Measurements from ENCODE around the gene GNB1.
"Not testable (repeated sequence)": the region's sequence is repeated elsewhere in the genome, so short reads cannot be mapped to it uniquely, and the experiment has no call there.

Gene GNB1

DNA sequence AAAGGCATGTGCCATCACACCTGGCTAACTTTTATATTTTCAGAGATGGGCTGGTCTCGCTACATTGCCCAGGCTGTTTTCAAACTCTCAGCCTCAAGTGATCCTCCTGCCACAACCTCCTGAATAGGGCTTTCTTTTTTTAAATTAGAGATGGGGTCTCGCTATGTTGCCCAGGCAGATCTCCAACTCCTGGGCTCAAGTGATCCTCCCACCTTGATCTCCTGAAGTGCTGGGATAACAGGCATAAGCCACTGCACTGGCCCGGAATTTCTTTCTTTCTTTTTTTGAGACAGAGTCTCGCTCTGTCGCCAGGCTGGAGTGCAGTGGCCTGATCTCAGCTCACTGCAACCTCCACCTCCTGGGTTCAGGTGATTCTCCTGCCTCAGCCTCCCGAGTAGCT is 34.7 kb downstream of the GNB1 start:
- DNase-seq, result not testable (repeated sequence)

DNA sequence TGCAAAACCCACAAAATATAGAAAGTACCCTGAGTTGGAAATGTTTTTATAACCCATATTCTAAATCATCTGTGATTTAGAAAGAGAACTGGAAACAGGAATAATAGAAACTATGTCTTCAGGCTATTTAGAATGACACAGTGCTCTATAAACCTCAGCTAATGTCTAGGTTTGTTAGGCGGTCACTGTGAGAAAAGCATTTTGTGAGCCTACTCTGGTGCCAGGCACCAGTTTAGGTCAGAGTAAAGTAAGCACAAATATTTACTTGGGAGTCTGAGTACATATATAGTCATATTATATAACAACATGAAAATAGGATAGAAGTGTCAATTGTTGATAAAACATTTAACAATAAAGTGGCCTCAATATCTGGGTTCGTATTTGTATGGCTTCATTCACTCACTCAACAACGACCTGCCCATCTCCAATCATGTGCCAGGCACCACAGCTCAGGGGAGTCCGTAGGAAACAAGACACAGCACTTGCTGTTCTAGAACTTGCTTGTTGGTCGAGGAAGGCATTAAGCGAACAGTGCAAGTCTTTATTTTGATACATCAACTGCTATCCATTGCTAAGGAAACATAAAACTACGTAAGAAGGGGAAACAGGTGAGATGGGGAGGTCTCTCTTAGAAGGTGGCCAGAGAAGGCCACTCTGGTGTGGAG is 37.2 kb downstream of the GNB1 start:
- DNase-seq, result no peak

DNA sequence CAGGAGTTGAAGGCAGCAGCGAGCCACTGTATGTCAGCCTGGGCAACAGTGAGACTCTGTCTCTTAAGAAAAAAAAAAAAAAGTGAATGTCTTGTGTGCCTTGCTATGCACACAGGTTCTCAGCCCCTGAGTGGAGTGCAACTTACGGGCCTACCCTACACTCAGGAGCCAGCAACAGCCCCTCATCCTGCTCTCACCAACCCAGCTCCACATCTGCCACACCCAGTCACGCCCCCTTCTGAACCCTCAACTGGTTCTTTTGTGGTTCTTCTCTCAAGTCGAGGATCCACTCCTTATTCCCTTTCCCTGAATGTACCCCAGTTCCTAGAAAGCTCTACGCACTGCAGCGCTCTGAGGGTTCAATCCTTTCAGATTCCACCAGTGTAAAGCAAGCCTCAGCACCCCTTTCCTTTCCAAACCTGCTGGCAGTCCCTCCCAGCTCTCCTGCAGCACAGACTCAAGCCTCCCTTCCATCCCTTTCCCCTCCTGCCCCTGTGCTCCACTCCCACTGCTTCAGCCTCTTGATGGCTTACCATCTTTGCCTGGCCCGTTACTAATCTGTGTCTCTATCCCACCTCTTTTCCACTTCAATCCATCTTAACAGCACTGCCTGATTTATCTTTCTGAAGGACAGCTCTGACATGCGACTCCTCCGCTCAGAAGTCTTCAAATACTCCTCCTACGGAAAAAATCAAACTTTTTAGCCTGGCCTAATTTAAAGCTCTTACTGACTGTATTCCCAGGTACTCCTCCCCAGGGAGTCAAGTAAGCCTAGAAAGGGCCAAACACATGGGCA is 38.1 kb downstream of the GNB1 start:
- DNase-seq, result no peak

DNA sequence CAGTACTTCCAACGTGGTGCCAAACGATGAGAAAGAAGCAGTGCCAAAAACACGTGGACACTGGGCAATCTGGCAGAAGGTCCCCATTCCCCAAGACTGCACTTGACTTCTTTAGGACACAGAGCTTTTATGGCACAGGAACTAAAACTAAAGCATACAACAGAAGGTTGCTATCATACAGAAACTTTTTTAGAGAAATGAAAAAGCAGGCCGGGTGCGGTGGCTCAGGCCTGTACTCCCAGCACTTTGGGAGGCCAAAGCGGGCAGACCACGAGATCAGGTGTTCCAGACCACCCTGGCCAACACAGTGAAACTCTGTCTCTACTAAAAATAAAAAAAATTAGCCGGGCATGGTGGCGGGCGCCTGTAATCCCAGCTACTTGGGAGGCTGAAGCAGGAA is 43.0 kb downstream of the GNB1 start:
- DNase-seq, result no peak

DNA sequence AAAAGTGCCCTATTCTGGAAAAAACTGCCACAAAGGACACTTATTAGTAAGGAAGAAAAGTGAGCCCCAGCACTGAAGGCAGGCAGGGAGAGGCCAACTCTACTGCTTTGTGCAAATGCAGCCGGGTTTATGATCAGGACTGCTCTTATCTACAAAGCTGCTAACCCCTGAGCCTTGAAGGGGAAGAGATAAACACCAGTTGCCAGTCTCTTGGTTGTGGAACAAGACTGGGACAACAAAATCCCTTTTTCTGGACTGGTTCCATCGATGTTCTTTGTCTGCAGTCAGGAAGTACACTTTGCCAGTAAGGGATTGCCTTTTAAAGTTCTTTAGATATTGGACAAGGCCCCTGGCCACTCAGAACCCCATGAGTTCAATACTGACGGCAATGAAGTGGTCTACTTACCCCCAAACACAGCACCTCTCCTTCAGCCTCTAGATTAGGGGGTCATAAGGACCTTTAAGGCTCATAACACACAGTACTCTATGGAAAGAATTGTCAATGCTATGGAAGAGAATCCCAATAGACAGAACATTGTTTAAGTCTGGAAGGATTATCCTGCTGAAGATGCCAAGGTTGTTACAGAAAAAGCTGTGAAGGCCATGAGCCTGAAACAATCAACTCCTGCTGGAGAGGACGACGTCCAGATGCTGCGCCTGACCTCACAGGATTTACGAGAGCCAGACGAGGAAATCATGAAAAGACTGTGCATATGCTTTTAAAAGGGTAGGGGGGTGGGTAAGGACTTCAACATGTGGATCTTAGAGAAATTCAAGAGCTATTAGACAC is 43.6 kb downstream of the GNB1 start:
- no peak for DNase-seq

GRCh38 chr1:1846386-1846918 is 44.4 kb downstream of the GNB1 start:
- no peak for DNase-seq

DNA sequence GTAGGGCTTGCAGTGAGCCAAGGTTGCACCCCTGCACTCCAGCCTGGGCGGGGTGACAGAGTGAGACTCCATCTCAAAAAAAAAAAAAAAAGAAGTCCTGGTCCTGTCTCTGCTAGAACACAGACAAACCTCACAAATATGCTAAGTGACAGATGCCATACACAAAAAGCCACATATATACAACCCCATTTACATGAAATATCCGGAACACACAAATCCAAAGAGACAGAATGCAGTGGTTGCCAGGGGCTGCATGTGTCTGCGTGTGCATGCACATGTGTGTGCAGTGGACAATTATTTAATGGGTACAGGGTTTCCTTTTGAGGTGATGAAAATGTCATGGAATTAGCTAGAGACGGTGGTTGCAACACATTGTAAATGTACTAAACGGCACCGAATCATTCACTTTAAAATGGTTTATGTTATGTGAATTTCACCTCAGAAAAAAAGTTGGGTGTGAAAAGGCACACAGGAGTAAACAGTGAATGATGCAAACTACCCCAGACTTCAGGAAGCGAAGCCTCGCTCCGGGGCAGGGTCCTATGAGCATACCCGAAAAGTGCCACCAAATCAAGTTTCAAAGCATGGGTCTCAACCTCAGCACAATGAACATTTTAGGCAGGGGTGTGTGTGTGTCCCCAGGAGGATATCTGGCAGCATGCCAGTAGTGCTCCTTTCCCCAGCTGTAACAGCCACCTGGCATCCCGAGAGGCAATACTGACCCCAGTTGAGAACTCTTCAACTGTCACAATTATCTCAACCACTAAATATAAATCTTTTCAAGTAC is 48.3 kb downstream of the GNB1 start:
- DNase-seq, result peak; percentile 78

DNA sequence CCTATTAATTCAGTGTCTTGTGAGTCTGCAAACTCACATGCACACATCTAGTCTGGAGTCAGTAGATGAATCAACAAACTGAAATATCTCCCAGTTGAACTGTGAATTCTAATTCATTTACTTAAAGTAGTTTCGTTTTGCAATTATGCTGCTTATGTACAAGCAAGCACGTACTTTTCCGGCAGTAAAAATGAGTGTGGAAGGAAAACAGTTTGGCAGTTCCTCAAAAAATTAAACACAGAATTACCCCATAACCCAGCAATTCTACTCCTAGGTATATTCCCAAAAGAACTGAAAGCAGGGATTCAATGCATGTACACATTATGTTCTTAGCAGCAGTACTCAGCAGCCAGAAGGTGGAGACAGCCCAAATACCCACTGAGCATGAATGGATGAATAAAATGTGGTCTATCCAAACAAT is 49.3 kb downstream of the GNB1 start:
- DNase-seq, result no peak

GRCh38 chr1:1839311-1839965 is 51.4 kb downstream of the GNB1 start:
- no peak for DNase-seq

- DNase-seq, result no peak
Measured at GRCh38 chr1:1836119-1836518, 54.8 kb downstream of the GNB1 start.

DNA sequence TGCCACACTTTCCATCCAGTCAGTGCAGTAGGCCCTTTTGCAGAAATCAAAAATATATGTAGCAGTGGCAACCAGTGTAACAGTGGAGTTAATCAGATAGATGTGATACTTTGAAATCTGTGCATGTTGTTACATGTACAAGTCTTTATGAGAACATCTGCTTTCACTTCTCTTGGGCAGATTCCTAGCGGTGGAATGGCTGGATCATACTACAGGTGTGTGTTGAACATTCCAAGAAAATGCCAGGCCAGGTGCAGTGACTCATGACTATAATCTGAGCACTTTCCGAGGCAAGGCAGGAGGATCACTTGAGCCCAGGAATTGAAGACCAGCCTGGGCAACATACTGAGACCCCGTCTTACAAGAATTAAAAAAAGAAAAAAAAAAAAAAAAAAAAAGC is 55.3 kb downstream of the GNB1 start:
- no peak for DNase-seq

GRCh38 chr1:1833916-1834325 is 57.0 kb downstream of the GNB1 start:
- DNase-seq, result no peak

GRCh38 chr1:1833456-1833855 is 57.4 kb downstream of the GNB1 start:
- no peak for DNase-seq

- no peak for DNase-seq
Measured at GRCh38 chr1:1832820-1833219, 58.1 kb downstream of the GNB1 start.

DNA sequence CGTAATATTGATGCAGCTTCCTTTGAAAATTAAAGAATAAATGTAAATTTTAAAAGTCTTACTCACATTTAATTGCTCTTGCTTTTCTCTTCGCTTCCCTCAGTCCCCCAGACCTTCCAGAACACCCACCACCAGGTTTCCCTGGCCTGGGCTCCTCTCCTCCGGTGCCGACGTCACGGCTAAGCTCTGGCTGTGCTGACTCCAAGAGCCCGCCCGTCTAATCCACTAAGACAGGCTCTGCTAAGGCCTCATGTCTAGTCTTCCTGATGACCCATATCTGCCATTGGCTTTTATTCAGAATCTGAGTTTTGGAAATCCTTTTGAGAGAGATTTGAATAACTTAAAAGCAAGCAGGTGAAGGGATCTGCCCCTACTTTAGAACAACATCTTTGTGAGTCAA is 58.7 kb downstream of the GNB1 start:
- no peak for DNase-seq

DNA sequence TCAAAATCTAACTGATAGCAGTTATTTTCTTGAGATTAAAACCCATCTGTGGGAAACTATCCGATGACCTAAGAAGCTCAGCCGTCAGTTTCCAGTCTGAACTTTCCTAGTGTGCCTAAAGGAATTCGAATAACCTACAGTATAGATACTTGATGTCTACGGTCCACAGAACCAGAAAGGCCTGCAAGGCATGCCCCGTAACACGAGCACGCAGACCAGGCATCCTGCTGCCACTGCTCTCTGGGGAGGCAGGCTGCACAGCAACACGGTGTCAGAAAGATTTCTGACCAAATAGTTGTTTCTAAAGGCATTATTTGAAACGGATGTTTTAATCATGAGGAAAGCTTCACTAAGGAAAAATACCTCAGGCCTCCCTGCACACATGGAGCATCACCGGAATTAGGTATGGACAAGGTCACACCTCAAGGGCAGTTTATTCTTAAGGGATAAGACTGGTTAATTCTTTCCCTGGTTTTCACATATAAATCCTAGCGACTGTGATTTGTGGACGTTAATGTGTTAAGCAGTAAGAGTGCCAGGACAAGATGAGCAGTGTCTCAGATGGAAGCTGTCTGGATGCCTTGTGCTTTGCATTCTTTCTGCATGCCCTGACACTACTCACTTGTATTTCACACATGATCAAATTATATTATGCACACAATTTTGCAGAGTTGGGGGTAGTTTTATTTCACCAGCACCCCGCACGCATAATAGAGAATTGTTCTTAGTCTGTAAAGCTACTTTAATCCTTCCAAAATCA is 63.6 kb downstream of the GNB1 start:
- DNase-seq, result no peak

DNA sequence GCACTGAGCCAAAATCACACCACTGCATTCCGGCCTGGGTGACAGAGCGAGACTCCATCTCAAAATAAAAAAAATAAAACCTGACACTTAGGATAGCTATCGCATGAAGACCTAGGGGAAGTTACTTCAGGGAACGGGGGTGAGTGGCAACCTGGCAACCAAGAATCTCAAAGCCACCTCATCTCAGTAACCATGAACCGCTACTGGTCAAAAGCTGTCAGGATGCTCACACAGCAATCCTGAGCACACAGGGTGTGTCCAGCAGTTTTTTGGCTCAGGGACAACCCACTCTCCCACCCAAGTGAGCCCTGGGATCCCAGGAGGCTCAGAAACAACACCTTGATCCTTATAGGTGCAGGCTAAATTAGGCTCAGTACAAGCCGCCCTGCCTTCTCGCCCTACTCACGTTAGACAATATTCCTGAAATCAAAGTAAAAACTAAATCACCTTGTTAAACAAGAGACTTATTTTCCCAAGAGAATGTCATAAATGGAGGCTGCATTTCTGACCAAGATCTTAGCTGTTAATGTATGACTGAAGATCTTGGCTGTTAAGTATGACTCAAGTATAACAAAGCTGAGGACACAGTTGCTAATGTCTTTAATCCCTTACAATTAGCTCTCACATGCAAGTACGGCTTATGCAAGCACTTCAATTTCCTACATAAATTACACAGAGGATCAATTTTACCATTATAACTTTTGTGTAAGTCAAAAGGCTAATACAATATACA is 64.4 kb downstream of the GNB1 start:
- DNase-seq, result no peak

DNA sequence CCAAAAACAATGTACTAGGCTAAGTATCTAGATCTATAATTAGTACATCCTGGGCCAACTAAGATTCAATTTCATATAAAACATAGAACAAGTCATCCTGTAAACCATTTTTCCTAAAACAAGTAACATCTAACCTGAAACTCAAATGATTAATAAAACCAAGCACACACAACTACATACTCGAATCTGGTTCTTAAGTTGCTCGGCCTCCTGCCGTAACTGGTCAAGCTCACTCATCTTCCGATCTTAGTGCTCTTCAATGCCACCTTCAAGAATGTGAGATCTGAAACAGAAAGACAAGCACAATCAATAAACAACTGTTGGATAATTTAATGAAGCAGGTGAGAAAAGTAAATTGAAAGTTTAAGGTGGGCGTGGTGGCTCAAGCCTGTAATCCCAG is 65.7 kb downstream of the GNB1 start:
- no peak for DNase-seq

DNA sequence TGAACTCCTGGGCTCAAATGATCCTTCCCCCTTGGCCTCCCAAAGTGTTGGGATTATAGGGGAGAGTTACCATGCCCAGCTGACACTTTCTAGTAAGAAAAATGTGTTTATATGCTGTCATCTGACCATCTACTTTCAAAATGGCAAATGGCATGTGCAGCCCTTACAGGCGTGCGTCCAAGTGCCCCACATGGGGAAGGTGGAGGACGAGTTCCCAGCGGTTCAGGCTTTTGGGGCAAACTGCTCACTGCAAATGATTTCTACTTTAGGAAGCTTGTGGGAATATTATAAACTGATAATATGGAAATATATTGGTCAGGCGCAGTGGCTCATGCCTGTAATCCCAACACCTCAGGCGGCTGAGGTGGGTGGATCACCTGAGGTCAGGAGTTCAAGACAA is 71.1 kb downstream of the GNB1 start:
- no peak for DNase-seq

GRCh38 chr1:1817221-1817620 is 73.7 kb downstream of the GNB1 start:
- DNase-seq, result no peak

All from NCI-H1105 treated with DMSO at 0.1 percent for 48 hours (cell line).